ENCODE measurements around the gene TMEM132E. TPM values are rescaled to one million over a fixed set of nuclear protein-coding genes. Genes with fewer than 3 reads are reported as not detected.

The TMEM132E gene
- total and polyA plus RNA-seq, 3 donors from 2014 or later: 2.6 to 3.6 (median 3.1) TPM

- H3K27ac ChIP-seq: no peak overlapping the region
- H3K27me3 ChIP-seq: no peaks in the 10 kb centered on the region
- WGBS, 2 donors: 44 to 50% methylated on average over 5 of the region's 5 CpGs
- peaks cover 9% of the 10 kb centered on the region for H3K4me1 ChIP-seq
- DNase-seq: peak; percentile 35
- TF ChIP-seq CTCF (IDR thresholded peaks at IDR 0.05): no peak
- no peak for TF ChIP-seq POLR2A (IDR thresholded peaks at IDR 0.05)
- H3K9me3 ChIP-seq: no peaks in the 10 kb centered on the region
- H3K4me3 ChIP-seq: no peak overlapping the region
- no peaks in the 10 kb centered on the region for H3K36me3 ChIP-seq (ENCODE audit: low read depth, missing control alignments)
- intact Hi-C loops (cut with DNase I; ENCODE audit: low total_unique reads): no loop called here
These were observed 27.4 kb downstream of the TMEM132E start for GRCh38 chr17:34606763-34607162.

- no peaks in the 10 kb centered on the region for H3K27me3 ChIP-seq
- TF ChIP-seq CTCF (IDR thresholded peaks at IDR 0.05) (no peak), POLR2A (IDR thresholded peaks at IDR 0.05) (no peak)
- WGBS, 2 donors: 90 to 93% methylated on average over 4 of the region's 4 CpGs
These were observed 28.5 kb downstream of the TMEM132E start for GRCh38 chr17:34607917-34608316.

GRCh38 chr17:34609210-34609609 lies 29.8 kb downstream of the TMEM132E start:
- Histone ChIP-seq H3K4me1 (peaks cover 5% of the 10 kb centered on the region), H3K36me3 (ENCODE audit: low read depth, missing control alignments) (no peaks in the 10 kb centered on the region), H3K9me3 (no peaks in the 10 kb centered on the region), H3K27me3 (no peaks in the 10 kb centered on the region), H3K27ac (no peak overlapping the region), H3K4me3 (no peak overlapping the region)
- intact Hi-C loops (cut with DNase I; ENCODE audit: low total_unique reads): no loop called here
- no peak for DNase-seq
- 76 to 79% methylated on average over 3 to 5 of the region's 5 CpGs for WGBS, 2 donors
- TF ChIP-seq POLR2A (IDR thresholded peaks at IDR 0.05): no peak
- no peak for TF ChIP-seq CTCF (IDR thresholded peaks at IDR 0.05)

More at GRCh38 chr17:34607917-34608316, 28.5 kb downstream of the TMEM132E start:
- H3K36me3 ChIP-seq (ENCODE audit: low read depth, missing control alignments): no peaks in the 10 kb centered on the region
- DNase-seq: no peak
- peaks cover 9% of the 10 kb centered on the region for H3K4me1 ChIP-seq
- intact Hi-C loops (cut with DNase I; ENCODE audit: low total_unique reads): no loop called here
- no peak overlapping the region for H3K4me3 ChIP-seq
- no peaks in the 10 kb centered on the region for H3K9me3 ChIP-seq
- no peak overlapping the region for H3K27ac ChIP-seq

GRCh38 chr17:34610039-34610438 lies 30.7 kb downstream of the TMEM132E start:
- DNase-seq: no peak
- Histone ChIP-seq H3K27ac (no peak overlapping the region), H3K4me3 (no peak overlapping the region), H3K27me3 (no peaks in the 10 kb centered on the region), H3K36me3 (ENCODE audit: low read depth, missing control alignments) (no peaks in the 10 kb centered on the region), H3K4me1 (no peaks in the 10 kb centered on the region), H3K9me3 (no peaks in the 10 kb centered on the region)
- no peak for TF ChIP-seq CTCF (IDR thresholded peaks at IDR 0.05)
- TF ChIP-seq POLR2A (IDR thresholded peaks at IDR 0.05): no peak
- intact Hi-C loops (cut with DNase I; ENCODE audit: low total_unique reads): no loop called here
- WGBS, 2 donors: 74 to 76% methylated on average over 5 of the region's 5 CpGs

GRCh38 chr17:34610506-34610905 lies 31.1 kb downstream of the TMEM132E start:
- Histone ChIP-seq H3K4me1 (no peaks in the 10 kb centered on the region), H3K27ac (no peak overlapping the region), H3K36me3 (ENCODE audit: low read depth, missing control alignments) (no peaks in the 10 kb centered on the region), H3K27me3 (no peaks in the 10 kb centered on the region), H3K4me3 (no peak overlapping the region), H3K9me3 (no peaks in the 10 kb centered on the region)
- WGBS, 2 donors: 80 to 84% methylated on average over 6 of the region's 6 CpGs
- no peak for TF ChIP-seq POLR2A (IDR thresholded peaks at IDR 0.05)
- TF ChIP-seq CTCF (IDR thresholded peaks at IDR 0.05): no peak
- DNase-seq: no peak
- intact Hi-C loops (cut with DNase I; ENCODE audit: low total_unique reads): no loop called here

All from testis (tissue), 3 donors.